SK-N-SH treated with all-trans-retinoic acid at 6 μM for 48 hours (cell line): ENCODE measurements around the gene DSCAM.

ENCODE experiments used
- ISL1 ChIP-seq: fragments of 250-450 bp; sonication (Bioruptor Pico); IDR thresholded peaks from 2 replicates; pipeline ENCODE4 v2.1.2; 2022; ENCODE audit warnings: mild to moderate bottlenecking, moderate library complexity
- TSHZ2 ChIP-seq: fragments of 250-450 bp; sonication (Bioruptor Pico); IDR thresholded peaks from 2 replicates; pipeline ENCODE4 v1.5.0; 2020; ENCODE audit warnings: mild to moderate bottlenecking, moderate library complexity
- ZFP3 ChIP-seq: fragments of 250-450 bp; sonication (Bioruptor Pico); IDR thresholded peaks from 2 replicates; pipeline ENCODE4 v1.5.0; 2020; ENCODE audit warnings: mild to moderate bottlenecking, moderate library complexity

GRCh38 chr21:40385883-40386282 lies 461.1 kb downstream of the DSCAM start:
- TF ChIP-seq TSHZ2 (CRISPR knock-in tag) (no peak), ZFP3 (CRISPR knock-in tag) (no peak), ISL1 (CRISPR knock-in tag) (no peak)
